NK-92 (cell line): Measurements from ENCODE around the gene CARS1.

Experiments used
- DNase-seq: peaks from one replicate; lab custom pipeline; 2025; ENCODE audit not compliant: unreplicated experiment; lab: John Stamatoyannopoulos, UW

CARS1 gene

GRCh38 chr11:2994336-2994730, 62.9 kb downstream of the CARS1 start:
- no peak for DNase-seq

- no peak for DNase-seq
Measured at GRCh38 chr11:2992997-2993325, 64.3 kb downstream of the CARS1 start.

DNA sequence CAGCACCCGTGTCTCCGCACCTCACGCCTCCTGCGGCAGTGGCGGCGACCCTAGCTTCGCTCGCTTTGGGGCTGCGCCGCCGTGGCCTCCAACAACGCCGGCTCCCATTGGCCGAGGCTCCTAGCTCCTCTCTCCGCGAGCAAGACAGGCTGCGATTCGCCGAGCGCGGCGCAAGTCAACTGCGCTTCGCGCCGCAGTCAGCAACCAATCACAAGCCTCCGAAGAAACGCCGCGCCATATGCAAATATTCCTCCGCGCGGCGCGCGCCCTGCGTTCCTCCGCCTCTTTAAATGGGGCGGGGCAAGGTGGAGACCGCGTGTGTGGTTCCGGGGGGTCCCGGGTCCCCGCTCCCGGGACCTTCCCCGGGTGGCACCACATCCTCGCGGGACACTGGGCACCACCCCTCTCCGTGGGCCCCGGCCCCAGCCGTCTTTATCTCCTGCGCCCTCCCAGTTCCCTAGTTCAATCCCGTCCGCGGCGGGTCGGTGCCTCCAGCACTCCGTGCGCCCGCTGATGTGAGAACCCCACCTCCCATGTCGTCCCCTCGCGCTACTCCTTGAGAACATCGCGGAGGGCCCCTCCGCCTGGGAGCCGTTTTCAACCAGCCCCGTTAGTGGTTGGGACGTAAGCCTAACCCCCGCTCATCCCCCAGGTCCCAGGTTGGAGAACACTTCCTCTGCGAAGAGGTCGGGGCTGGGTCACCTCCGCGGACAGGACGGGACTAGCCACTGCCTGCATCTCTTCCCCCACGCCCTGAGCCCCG, 64.8 kb downstream of the CARS1 start, which contains the start of gene NAP1L4:
NAP1L4 (minus strand) TSS at position 96 of the 763 bp plus-strand sequence. CDS start 13,109 bp downstream, outside the sequence.
- peak; percentile 76 for DNase-seq

- no peak for DNase-seq
Measured at GRCh38 chr11:2991452-2992233, 65.6 kb downstream of the CARS1 start.

GRCh38 chr11:2990617-2991451, 66.4 kb downstream of the CARS1 start:
- no peak for DNase-seq

- DNase-seq, result no peak
Measured at GRCh38 chr11:2989551-2989950, 67.7 kb downstream of the CARS1 start.

- no peak for DNase-seq
Measured at GRCh38 chr11:2989006-2989405, 68.2 kb downstream of the CARS1 start.

GRCh38 chr11:2987881-2988861, 69.1 kb downstream of the CARS1 start:
- DNase-seq, result no peak

DNA sequence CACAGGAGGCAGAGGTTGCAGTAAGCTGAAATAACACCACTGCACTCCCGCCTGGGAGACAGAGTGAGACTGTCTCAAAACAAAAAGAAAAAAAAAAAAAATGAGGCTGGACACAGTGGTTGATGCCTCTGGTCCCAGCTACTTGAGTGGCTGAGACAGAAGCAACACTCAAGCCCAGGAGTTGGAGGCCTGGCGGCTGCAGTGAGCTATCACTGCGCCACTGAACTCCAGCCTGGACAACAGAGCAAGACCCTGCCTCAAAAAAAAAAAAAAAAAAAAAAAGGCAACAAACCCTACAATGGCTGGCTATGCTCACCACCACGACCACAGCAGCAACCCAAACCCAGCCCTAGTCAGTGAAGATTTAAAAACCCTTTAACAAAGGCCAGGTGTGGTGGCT, 73.3 kb downstream of the CARS1 start:
- DNase-seq, result no peak

- no peak for DNase-seq
Measured at GRCh38 chr11:2982214-2982613, 75.0 kb downstream of the CARS1 start.

DNA sequence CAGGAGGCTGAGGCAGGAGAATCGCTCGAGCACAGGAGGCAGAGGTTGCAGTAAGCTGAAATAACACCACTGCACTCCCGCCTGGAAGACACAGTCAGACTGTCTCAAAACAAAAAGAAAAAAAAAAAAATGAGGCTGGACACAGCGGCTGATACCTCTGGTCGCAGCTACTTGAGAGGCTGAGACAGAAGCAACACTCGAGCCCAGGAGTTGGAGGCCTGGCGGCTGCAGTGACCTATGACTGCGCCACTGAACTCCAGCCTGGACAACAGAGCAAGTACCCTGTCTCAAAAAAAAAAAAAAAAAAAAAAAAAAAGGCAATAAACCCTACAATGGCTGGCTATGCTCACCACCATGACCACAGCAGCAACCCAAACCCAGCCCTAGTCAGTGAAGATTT, 76.1 kb downstream of the CARS1 start:
- DNase-seq, result no peak

- DNase-seq, result no peak
Measured at GRCh38 chr11:2980168-2980840, 76.9 kb downstream of the CARS1 start.

- DNase-seq, result no peak
Measured at GRCh38 chr11:2977113-2977512, 80.1 kb downstream of the CARS1 start.

DNA sequence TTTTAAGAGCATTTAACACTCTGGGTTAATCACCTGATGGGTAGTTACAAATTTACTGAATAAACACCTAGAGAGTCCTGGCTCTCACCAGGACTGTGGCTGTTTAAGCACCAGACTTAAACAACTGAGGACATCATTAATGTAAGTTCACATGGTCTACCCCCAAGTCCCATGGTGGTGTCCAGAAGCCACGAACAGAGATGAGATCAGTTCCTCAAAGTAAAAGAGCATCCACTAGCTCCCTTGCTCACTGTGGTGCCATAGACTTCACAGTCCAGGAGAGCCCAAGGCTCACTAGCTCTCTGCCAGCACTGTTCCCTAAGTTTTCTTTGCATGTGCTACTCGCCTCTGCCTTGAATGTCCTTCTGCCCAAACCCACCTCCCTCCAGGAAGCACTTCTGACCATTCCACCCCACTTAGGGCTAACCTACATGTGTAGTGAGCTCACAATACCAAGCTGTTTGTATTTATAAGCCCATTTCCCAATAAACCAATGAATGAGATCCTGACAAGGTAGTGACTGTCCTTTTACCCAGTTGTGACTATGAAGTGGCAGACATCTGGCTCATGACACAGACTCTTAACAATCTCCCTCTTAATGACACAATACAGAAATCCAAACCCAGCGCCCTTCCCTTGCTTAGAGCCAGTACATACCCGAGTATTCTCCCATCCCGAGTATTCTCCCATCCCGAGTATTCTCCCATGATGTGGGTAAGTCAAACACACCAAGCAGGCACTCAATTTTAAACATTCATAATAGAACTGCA, 80.7 kb downstream of the CARS1 start:
- no peak for DNase-seq

- no peak for DNase-seq
Measured at GRCh38 chr11:2975594-2975993, 81.6 kb downstream of the CARS1 start.

DNA sequence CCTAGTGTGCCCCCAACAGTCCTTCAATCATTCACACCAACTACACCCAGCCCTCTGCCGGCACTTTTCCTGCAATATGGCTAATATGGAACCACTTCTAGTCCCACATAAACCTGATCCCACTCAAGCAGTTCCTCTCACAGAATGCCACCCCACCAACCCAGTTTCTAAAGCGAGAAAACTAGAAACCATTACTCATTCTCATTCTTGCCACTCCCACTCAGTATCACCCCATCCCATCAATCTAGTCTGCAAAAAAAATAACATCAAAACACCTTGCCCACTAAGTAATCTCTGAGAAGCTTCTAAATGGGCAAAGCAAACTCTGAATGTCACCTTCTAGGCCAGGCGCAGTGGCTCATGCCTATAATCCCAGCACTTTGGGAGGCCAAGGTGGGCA, 83.0 kb downstream of the CARS1 start:
- no peak for DNase-seq

GRCh38 chr11:2968341-2968900, 88.8 kb downstream of the CARS1 start:
- DNase-seq, result no peak

- DNase-seq, result no peak
Measured at GRCh38 chr11:2964782-2965181, 92.4 kb downstream of the CARS1 start.

DNA sequence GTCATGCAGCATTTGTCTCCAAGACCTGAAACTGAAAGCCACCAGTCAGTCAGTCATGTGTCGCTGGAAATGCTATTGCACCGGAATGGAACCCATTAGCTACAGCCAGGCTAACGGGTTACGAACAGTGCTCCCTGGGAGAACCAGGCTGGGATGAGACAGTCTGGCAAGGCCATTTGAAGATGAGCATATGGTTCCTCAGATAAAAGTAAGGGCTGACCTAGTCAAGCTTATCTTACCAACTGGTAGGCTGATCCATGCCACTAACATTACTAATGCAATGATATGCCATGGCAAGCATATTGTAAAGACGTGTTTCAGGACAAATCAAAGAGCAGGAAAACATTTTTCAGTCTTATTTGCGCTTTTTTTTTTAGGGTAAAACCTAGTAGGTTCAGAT, 93.5 kb downstream of the CARS1 start:
- DNase-seq, result no peak
